HCT116 (cell line): ENCODE measurements around the gene RND2. TPM values are rescaled to one million over a fixed set of nuclear protein-coding genes. Genes with fewer than 3 reads are reported as not detected.

ENCODE experiments used
- ATAC-seq: fragments of 200-7000 bp; cut with Tn5 transposase; 2 replicates; pipeline ENCODE4 v1.9.1; 2020; ENCODE audit warnings: mild to moderate bottlenecking, moderate library complexity
- BruUV-seq: library from RNA; stranded (reverse); fragments of 400-500 nt; replicated peaks from 2 replicates; lab custom pipeline; 2021; lab: Mats Ljungman, UMichigan
- CTCF ChIA-PET: fragments of 300-600 bp; sonication (Branson Sonifier 250); formaldehyde crosslinking; loops from one replicate; lab custom pipeline; 2021; ENCODE audit warnings: antibody characterized with exemption; lab: Charles Lee
- POLR2A ChIA-PET: fragments of 300-600, 350-600 bp; sonication (Branson Sonifier 250); formaldehyde crosslinking; loops from one replicate; lab custom pipeline; 2021; ENCODE audit warnings: antibody characterized with exemption; lab: Charles Lee
- RAD21 ChIA-PET, 2 experiments: fragments of 300-600 bp; sonication (Branson Sonifier 250); formaldehyde crosslinking; loops; one replicate each; lab custom pipeline; 2023; ENCODE audit warnings: low total read pairs in 2 of 2; ENCODE audit not compliant: uncharacterized antibody in 2 of 2, unreplicated experiment in 2 of 2, low non-redundant PET in 1 of 2; lab: Charles Lee
- DNase-seq: peaks from one replicate; pipeline ENCODE4 v3.0.0-alpha.2; 2010; ENCODE audit warnings: low read depth, low spot score
- H2AFZ ChIP-seq: fragments of 200-600 bp; shearing (Covaris generic), sonication (generic); 2 replicates; pipeline ENCODE4 v1.6.1; 2017; ENCODE audit warnings: low read depth, mixed run types, mixed read lengths, antibody characterized with exemption, low read length; ENCODE audit not compliant: poor library complexity, severe bottlenecking
- H3K27ac ChIP-seq: 2 replicates; pipeline ENCODE4 v1.5.1; 2012; ENCODE audit warnings: low read depth, low read length
- H3K27me3 ChIP-seq: fragments of 200-600 bp; sonication (generic); 2 replicates; pipeline ENCODE4 v1.6.1; 2016; ENCODE audit warnings: mixed run types, low read length, mixed read lengths; ENCODE audit not compliant: insufficient read depth
- H3K36me3 ChIP-seq, 2 experiments: fragments of 200-500 bp in 1 of 2; fragments of 200-600 bp in 1 of 2; sonication (Bioruptor generic) in 1 of 2; sonication (generic) in 1 of 2; 2 replicates each; pipeline versions ENCODE4 v1.5.1 to v1.6.1; 2014 to 2016; ENCODE audit warnings: low read length in 2 of 2, inconsistent platforms in 1 of 2, mixed read lengths in 1 of 2, mixed run types in 1 of 2; ENCODE audit not compliant: insufficient read depth in 2 of 2, control insufficient read depth in 1 of 2
- H3K4me1 ChIP-seq, 2 experiments: fragments of 200-600 bp in 1 of 2; sonication (generic) in 1 of 2; 2 replicates each; pipeline versions ENCODE4 v1.5.1 to v1.6.1; 2012 to 2017; ENCODE audit warnings: low read length in 2 of 2, inconsistent platforms in 1 of 2, mild to moderate bottlenecking in 1 of 2, mixed read lengths in 1 of 2, mixed run types in 1 of 2, moderate library complexity in 1 of 2; ENCODE audit not compliant: insufficient read depth in 2 of 2, control insufficient read depth in 1 of 2
- H3K4me2 ChIP-seq: fragments of 200-600 bp; sonication (generic); 2 replicates; pipeline ENCODE4 v1.6.1; 2017; ENCODE audit warnings: mixed run types, low read length, mixed read lengths
- H3K4me3 ChIP-seq, 2 experiments: fragments of 200-600 bp in 1 of 2; sonication (generic) in 1 of 2; replicated peaks in 1 of 2; 2 replicates each; pipeline ENCODE4 v1.5.1; 2011 to 2016; ENCODE audit warnings: low read length in 2 of 2, control low read depth in 1 of 2, low read depth in 1 of 2, mild to moderate bottlenecking in 1 of 2, mixed read lengths in 1 of 2, mixed run types in 1 of 2
- H3K79me2 ChIP-seq: fragments of 200-600 bp; sonication (generic); 2 replicates; pipeline ENCODE4 v1.6.1; 2017; ENCODE audit warnings: mild to moderate bottlenecking, mixed run types, low read length, moderate library complexity, mixed read lengths; ENCODE audit not compliant: insufficient read depth
- H3K9ac ChIP-seq: fragments of 200-600 bp; sonication (generic); 2 replicates; pipeline ENCODE4 v1.6.1; 2016; ENCODE audit warnings: low read length, mixed read lengths
- H3K9me2 ChIP-seq: fragments of 200-600 bp; sonication (generic), shearing (Covaris generic); 2 replicates; pipeline ENCODE4 v1.6.1; 2017; ENCODE audit warnings: mixed run types, mild to moderate bottlenecking, moderate library complexity; ENCODE audit not compliant: insufficient read depth
- H3K9me3 ChIP-seq, 2 experiments: fragments of 200-500 bp in 1 of 2; fragments of 200-600 bp in 1 of 2; sonication (Bioruptor generic) in 1 of 2; sonication (generic) in 1 of 2; 2 replicates each; pipeline ENCODE4 v1.6.1; 2014 to 2017; ENCODE audit warnings: low read length in 2 of 2, mixed read lengths in 2 of 2, inconsistent platforms in 1 of 2, low read depth in 1 of 2, mild to moderate bottlenecking in 1 of 2, mixed run types in 1 of 2, moderate library complexity in 1 of 2; ENCODE audit not compliant: control insufficient read depth in 1 of 2, insufficient read depth in 1 of 2
- H4K20me1 ChIP-seq: fragments of 200-600 bp; sonication (generic), shearing (Covaris generic); 2 replicates; pipeline ENCODE4 v1.6.1; 2017; ENCODE audit warnings: mixed run types, mild to moderate bottlenecking, moderate library complexity; ENCODE audit not compliant: insufficient read depth
- EGR1 ChIP-seq: IDR thresholded peaks from 2 replicates; pipeline ENCODE4 v1.6.1; 2012; ENCODE audit warnings: low read depth
- ELF1 ChIP-seq: IDR thresholded peaks from 2 replicates; pipeline ENCODE4 v1.6.1; 2012; ENCODE audit warnings: low read depth, borderline replicate concordance
- EZH2phosphoT487 ChIP-seq: fragments of 200-600 bp; IDR thresholded peaks from 2 replicates; pipeline ENCODE4 v1.6.1; 2018; ENCODE audit warnings: antibody characterized with exemption, borderline replicate concordance
- JUND ChIP-seq: IDR thresholded peaks from 2 replicates; pipeline ENCODE4 v1.6.1; 2012
- RAD21 ChIP-seq: IDR thresholded peaks from 2 replicates; pipeline ENCODE4 v1.6.1; 2012; ENCODE audit warnings: low read depth, mild to moderate bottlenecking
- YY1 ChIP-seq: IDR thresholded peaks from 2 replicates; pipeline ENCODE4 v1.6.1; 2011; ENCODE audit warnings: low read length, low read depth, moderate library complexity, mild to moderate bottlenecking; ENCODE audit not compliant: insufficient replicate concordance; ENCODE audit errors: extremely low read depth
- ZNF274 ChIP-seq: fragments of 200-500 bp; sonication (Bioruptor generic); IDR thresholded peaks from 2 replicates; pipeline ENCODE4 v1.6.1; 2014; ENCODE audit warnings: mild to moderate bottlenecking, low read depth, low read length, inconsistent platforms
- intact Hi-C: fragments of 100-400 bp; cut with micrococcal nuclease; formaldehyde crosslinking; loops from 2 replicates; pipeline ENCODE4 v1.10.0; 2022
- total RNA-seq: library from RNA; stranded (reverse); gene quantifications from one replicate; pipeline ENCODE4 v1.2.1, GENCODE V29; 2021; ENCODE audit not compliant: unreplicated experiment
- TF ChIP-seq, protein P1 (sequence below): IDR thresholded peaks from 2 replicates; pipeline ENCODE4 v1.6.1; 2011; ENCODE audit warnings: mild to moderate bottlenecking, low read length, moderate library complexity; ENCODE audit not compliant: insufficient replicate concordance; ENCODE audit errors: extremely low read depth
- TF ChIP-seq, protein P2 (sequence below), 3 experiments: fragments of 200-600 bp in 1 of 3; sonication (generic) in 1 of 3; IDR thresholded peaks in 2 of 3; conservative IDR thresholded peaks in 1 of 3; 2 replicates each; pipeline ENCODE4 v1.5.1; 2012 to 2017; ENCODE audit warnings: low read depth in 2 of 3, low read length in 2 of 3, antibody characterized with exemption in 1 of 3, borderline replicate concordance in 1 of 3, control low read depth in 1 of 3, mild to moderate bottlenecking in 1 of 3, mixed read lengths in 1 of 3, mixed run types in 1 of 3, moderate library complexity in 1 of 3; ENCODE audit not compliant: insufficient read depth in 1 of 3

The RND2 gene
- total RNA-seq, 1 experiment from 2014 or later: 0.66 TPM

DNA sequence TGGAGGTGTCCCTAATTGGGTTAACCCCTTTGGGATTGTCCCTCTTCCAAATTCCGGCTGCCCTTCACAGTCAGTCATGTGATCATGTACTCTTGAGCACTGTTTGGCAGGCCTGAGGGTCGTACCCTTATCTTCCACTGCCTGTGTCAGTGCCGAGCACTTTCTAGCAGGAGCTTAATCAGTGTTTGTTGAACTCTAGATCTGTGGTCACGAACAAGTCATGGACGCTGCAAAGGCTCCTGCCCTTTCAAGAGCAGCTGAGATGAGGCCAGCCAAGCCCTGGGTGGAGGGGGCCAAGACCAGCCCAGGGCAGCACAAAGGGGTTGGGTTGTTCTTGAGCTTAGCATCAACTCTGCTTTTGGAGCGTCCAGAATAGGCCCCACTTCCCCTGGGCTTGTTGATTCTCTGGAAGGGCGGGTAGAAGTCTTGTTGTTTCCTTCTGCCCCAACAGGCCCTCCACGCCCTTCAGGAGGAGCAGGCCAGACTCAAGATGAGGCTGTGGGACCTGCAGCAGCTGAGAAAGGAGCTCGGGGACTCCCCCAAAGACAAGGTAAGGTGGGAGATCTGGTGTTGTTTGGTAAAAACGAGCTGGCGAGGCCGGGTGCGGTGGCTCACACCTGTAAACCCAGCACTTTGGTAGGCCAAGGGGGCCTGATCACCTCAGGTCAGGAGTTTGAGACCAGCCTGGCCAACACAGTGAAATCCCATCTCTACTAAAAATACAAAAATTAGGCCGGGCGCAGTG, 13.1 kb upstream of the RND2 start:
- no peak for DNase-seq
- POLR2A ChIA-PET: interaction anchor here (1.4 to 1.7 kb wide), 3 partner anchors 8 to 14 kb away, joined by 4 to 6 read pairs (median 6); partner anchors contain the start of gene RPL27
- TF ChIP-seq ZNF274 (no peak), RAD21 (no peak), ELF1 (no peak), EGR1 (no peak), JUND (no peak), EZH2phosphoT487 (no peak), YY1 (no peak)
- TF ChIP-seq, protein P1, sequence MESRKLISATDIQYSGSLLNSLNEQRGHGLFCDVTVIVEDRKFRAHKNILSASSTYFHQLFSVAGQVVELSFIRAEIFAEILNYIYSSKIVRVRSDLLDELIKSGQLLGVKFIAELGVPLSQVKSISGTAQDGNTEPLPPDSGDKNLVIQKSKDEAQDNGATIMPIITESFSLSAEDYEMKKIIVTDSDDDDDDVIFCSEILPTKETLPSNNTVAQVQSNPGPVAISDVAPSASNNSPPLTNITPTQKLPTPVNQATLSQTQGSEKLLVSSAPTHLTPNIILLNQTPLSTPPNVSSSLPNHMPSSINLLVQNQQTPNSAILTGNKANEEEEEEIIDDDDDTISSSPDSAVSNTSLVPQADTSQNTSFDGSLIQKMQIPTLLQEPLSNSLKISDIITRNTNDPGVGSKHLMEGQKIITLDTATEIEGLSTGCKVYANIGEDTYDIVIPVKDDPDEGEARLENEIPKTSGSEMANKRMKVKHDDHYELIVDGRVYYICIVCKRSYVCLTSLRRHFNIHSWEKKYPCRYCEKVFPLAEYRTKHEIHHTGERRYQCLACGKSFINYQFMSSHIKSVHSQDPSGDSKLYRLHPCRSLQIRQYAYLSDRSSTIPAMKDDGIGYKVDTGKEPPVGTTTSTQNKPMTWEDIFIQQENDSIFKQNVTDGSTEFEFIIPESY: no peak
- TF ChIP-seq, protein P2, sequence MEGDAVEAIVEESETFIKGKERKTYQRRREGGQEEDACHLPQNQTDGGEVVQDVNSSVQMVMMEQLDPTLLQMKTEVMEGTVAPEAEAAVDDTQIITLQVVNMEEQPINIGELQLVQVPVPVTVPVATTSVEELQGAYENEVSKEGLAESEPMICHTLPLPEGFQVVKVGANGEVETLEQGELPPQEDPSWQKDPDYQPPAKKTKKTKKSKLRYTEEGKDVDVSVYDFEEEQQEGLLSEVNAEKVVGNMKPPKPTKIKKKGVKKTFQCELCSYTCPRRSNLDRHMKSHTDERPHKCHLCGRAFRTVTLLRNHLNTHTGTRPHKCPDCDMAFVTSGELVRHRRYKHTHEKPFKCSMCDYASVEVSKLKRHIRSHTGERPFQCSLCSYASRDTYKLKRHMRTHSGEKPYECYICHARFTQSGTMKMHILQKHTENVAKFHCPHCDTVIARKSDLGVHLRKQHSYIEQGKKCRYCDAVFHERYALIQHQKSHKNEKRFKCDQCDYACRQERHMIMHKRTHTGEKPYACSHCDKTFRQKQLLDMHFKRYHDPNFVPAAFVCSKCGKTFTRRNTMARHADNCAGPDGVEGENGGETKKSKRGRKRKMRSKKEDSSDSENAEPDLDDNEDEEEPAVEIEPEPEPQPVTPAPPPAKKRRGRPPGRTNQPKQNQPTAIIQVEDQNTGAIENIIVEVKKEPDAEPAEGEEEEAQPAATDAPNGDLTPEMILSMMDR (IDR thresholded peaks at IDR 0.05 in 2 of 3, conservative IDR thresholded peaks at IDR 0.05 in 1 of 3; ENCODE audit: borderline replicate concordance in 1 of 3, insufficient read depth in 1 of 3, low read depth in 2 of 3, low read length in 2 of 3): no peak

More for the DNA sequence above, 13.1 kb upstream of the RND2 start:
- Histone ChIP-seq H3K27ac (no peak overlapping the region), H3K4me3 (no peak overlapping the region), H3K9ac (no peak overlapping the region; the same call in 1 of the 2 replicates), H3K9me2 (no peaks in the 10 kb centered on the region), H3K27me3 (no peaks in the 10 kb centered on the region), H3K9me3 (no peaks in the 10 kb centered on the region), H3K36me3 (0 out of 4 replicates have a peak, but pooled peaks cover 0 to 3% of the 10 kb centered on the region in 2 experiments), H3K4me1 (peaks cover 10 to 29% of the 10 kb centered on the region in 2 experiments; a peak in 3 of 4 replicates), H4K20me1 (no peaks in the 10 kb centered on the region), H3K79me2 (no peaks in the 10 kb centered on the region), H2AFZ (no peak overlapping the region), H3K4me2 (no peak overlapping the region)
- intact Hi-C loops: no loop called here
- RAD21 ChIA-PET: no interaction called here
- no TSS peak for BruUV-seq
- no peak for ATAC-seq
- CTCF ChIA-PET: interaction anchor here (1.6 kb wide), 1 partner anchor 12 kb away, joined by 5 read pairs; no protein-coding TSS in a partner anchor
